ENCODE measurements around the gene PDE4B.

Gene PDE4B

GRCh38 chr1:65882076-65882475, 89.4 kb downstream of the PDE4B start:
- DNase-seq (ENCODE audit: low read depth in 2 of 2), result no peak

- DNase-seq (ENCODE audit: low read depth in 2 of 2), result no peak
These were observed 96.7 kb downstream of the PDE4B start for GRCh38 chr1:65889441-65889840.

DNA sequence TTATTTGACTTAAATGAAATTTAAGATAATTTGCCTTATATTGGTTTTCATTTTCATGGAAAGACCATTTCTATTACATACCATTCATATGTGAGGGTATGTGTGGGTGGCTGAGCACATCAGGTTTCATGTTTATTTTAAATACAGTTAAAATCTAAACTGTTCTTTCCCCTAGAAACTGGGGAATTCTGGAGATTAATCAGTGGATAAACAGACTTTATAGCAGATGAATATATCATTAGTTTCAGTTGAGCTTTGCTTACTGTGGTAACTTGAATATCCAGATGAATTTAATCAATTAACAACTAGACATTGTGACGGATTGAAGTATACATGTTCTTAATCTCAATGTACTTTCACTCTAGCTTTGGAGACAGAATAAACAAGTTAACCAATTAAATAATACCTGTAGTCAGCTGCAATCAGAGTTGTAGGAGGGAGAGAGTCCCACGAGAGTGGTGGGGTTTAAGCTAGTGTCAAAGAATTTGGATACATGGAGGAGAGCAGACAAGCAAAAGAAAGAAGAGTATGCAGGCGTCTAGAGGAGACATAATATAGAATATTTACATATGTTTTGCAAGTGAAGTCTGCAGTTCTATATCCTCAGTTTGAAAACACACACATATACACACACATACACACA, 97.6 kb downstream of the PDE4B start:
- DNase-seq (ENCODE audit: low read depth in 2 of 2), result no peak

- DNase-seq (ENCODE audit: low read depth in 2 of 2), result no peak
These were observed 102.3 kb downstream of the PDE4B start for GRCh38 chr1:65894738-65895605.

GRCh38 chr1:65896721-65897120, 104.0 kb downstream of the PDE4B start:
- DNase-seq (ENCODE audit: low read depth in 2 of 2), result no peak

- no peak for DNase-seq (ENCODE audit: low read depth in 2 of 2)
These were observed 104.8 kb downstream of the PDE4B start for GRCh38 chr1:65897485-65897884.

- no peak for DNase-seq (ENCODE audit: low read depth in 2 of 2)
These were observed 112.0 kb downstream of the PDE4B start for GRCh38 chr1:65904681-65905083.

GRCh38 chr1:65910432-65910831, 117.7 kb downstream of the PDE4B start:
- DNase-seq (ENCODE audit: low read depth in 2 of 2), result no peak

DNA sequence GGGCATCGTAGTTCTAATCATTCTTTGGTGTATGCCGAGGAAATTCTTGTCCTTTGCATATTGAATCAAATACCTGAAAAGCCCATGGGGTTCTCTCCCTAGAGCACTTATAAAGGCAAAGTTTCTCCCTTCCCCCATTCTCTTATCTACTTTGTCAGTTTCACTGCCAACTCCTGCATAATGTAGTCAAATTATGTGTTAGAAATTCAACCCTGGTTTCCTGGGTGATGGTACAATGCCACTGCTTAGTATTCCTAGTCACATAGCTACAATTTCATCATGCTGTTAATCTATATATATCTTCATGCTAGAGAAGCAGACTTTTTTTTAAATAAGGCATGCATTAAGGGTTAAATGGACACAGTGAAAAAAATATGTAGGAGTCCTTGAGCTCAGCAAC, 119.0 kb downstream of the PDE4B start:
- no peak for DNase-seq (ENCODE audit: low read depth in 2 of 2)

- no peak for DNase-seq (ENCODE audit: low read depth in 2 of 2)
These were observed 125.9 kb downstream of the PDE4B start for GRCh38 chr1:65918564-65918963.

DNA sequence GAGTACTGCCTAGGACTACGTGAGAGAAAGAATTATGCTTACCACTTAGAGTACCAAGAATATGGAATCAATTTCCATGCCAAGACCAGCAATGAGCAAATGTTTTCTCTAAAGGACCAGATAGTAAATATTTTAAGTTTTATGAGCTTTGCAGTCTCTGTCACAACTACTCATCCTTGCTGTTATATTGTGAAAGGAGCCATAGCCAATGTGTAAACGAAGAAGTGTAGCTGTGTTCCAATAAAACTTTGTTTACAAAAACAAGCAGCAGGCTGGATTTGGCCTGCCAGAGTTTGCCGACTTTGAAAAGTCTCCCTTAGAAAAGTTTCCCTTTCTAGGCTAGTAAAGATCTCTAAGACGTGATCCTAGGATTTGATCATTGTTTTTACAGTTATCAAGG, 128.8 kb downstream of the PDE4B start:
- DNase-seq (ENCODE audit: low read depth in 2 of 2), result no peak

DNA sequence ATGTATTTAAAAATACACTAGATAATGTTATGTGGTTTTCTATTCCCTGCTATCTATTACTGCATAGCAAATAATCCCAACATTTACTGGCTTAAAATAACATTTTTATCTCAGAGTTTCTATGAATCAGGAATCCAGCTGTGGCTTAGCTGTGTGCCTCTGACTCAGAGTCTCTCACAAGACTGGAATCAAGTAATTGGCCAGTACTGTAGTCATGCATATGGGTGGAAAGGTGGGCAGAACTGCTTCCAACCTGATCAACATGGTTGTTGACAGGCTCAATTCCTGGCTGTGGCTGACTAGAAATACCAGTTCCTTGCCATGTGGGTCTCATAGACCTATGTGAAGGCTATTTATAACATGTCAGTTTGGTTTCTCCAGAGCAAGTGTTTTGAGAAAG, 131.8 kb downstream of the PDE4B start:
- no peak for DNase-seq (ENCODE audit: low read depth in 2 of 2)

GRCh38 chr1:65938506-65938905, 145.8 kb downstream of the PDE4B start:
- DNase-seq (ENCODE audit: low read depth in 2 of 2), result no peak

DNA sequence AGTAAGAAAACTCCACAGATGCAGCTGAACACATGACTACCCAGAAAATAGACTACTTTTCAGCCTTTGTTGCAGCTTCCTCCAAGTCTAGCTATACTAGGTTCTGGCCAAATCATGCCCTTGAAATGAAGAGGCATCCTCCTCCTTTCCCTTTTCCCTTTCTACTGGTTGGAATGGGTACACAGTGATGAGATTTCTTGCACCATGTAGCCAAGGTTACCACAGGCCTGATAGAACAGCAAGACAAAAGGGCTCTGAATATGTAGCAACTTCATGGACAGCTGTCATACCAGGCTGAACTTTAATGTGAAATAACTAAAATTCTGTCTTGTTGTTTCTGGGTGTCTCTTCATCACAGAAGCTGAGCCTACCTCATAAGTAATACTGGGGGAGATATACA, 146.5 kb downstream of the PDE4B start:
- no peak for DNase-seq (ENCODE audit: low read depth in 2 of 2)

- DNase-seq (ENCODE audit: low read depth in 2 of 2), result no peak
These were observed 146.9 kb downstream of the PDE4B start for GRCh38 chr1:65939636-65940035.

GRCh38 chr1:65940126-65940525, 147.4 kb downstream of the PDE4B start:
- DNase-seq (ENCODE audit: low read depth in 2 of 2), result no peak

DNA sequence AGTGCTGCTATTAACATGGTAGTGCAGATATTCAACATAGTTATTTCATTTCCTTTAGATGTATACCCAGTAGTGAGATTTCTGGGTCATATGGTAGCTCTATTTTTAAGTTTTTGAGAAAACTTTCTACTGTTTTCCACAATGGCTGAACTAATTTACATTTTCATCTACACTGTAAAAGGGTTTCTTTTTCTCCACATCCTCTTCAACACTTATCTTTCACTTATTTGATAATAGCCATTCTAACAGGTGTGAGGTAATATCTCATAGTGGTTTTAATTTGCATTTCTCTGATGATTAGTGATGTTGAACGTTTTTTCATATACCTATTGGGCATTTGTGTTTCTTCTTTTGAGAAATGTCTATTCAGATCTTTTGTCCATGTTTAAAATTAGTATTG, 149.8 kb downstream of the PDE4B start:
- DNase-seq (ENCODE audit: low read depth in 2 of 2), result no peak

DNA sequence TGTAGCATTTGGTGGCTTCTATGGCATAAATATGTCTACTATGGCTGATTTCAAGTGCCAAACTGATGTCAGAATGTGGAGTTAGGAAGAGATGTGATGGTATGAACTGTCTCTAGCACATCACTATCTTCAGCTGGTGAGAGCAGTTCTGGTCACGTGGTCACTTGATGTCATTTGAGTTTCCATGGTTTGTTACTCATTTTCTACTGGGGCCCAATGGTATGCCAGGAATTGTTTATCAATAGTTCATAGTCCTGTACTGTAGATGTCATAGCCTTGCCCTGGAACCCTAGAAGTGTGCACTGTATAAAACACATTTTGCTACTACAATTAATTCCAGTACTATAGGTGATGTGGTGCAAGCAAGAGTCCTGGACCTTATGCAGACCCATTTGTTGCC, 153.7 kb downstream of the PDE4B start:
- no peak for DNase-seq (ENCODE audit: low read depth in 2 of 2)

DNA sequence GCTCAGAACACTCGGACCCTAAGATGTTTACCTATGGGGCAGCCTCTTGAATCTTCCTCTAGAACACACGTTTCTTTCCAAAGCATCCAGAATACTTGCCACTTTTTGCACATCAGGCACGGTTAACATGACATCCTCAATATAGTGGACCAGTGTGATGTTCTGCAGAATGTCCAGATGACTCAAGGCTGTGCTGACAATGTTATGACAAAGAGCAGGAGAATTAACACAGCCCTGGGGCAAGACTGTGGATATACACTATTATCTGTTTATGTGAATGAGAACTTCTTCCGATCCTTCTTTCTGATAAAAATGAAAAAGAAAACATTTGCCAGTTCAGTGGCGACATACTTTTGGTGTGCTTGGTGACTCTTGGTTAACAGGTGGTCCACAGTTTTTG, 154.3 kb downstream of the PDE4B start:
- no peak for DNase-seq (ENCODE audit: low read depth in 2 of 2)

DNA sequence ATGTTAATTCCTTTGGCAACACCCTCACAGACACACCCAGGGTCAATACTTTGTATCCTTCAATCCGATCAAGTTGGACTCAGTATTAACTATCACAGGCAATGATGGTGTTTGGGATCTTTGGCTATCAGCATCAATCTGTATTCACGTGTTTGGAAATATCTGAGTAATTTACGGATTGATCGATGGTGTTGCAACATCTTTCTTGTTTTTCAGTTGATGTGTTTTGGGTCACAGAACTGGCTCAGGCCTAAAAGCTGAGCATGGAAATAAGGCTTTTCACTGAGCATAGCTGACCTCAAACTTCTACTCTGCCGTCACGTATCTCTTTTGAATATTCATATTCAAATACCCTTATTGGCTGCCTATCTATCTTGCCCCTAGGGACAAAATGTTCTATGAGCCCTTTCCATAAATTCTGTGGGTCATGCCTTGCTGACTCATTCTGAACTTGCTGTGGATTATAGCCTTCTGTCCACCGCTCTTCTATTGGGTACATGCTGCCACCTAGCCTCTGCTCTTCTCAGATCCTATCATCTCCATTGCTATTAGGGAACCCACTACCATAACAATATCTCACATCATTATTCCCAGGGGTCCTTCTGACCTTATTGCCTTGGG, 156.0 kb downstream of the PDE4B start:
- DNase-seq (ENCODE audit: low read depth in 2 of 2), result no peak

DNA sequence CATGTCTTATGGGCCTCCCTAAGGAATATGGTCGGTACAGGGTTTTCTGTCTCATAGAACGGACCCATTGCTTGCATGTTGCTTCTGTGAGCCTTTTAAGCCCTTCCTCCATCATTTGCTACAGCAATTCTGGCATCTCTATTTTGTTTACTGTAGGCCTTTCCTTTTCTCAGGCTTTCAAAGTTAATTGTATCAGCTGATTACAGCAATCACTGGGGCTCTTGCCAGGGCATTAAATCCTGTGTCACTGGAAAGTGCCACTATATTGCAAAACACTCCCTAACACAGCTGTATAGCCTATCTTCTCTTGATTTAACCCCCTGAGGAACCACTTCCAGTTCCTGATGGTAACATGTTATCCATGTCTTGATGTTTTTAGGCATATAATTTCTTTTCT, 156.5 kb downstream of the PDE4B start:
- no peak for DNase-seq (ENCODE audit: low read depth in 2 of 2)

DNA sequence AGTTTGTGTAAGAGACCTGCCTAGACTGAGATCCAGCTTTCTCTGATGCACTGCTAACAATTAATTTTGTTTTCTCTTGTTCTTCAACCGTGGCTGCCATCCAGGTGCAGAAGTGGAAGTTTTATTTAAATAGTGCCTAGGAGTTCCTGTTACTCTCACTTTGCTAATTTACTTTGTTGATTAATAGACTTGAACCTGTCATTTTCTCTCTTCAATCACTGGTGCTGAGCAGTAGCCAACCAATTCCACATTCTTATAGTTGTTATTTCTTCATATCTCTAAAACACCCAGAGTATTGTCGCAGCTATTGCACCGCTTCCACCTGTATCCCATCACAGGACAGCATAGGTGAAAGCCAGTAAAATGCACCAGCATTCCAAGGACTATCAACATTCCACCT, 157.2 kb downstream of the PDE4B start:
- DNase-seq (ENCODE audit: low read depth in 2 of 2), result no peak

DNA sequence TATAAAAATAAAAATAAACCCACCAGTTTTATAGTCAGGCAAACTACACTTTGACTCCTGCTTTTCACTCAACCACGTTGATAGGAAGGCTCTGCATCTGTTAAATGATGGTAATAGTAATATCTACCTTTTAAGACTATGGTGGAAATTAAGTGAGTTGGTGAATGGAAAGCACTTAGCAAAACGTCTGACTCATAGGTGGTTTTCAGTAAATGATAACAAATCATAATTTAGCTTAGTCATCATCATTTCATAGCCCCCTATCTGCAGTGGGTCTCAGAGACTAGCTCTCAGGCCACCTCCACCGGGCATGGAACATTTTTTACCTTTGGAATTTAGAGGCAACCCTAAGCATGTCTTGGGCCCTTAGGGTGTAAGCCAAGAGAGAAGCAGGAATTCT, 160.0 kb downstream of the PDE4B start:
- no peak for DNase-seq (ENCODE audit: low read depth in 2 of 2)

Measured in stimulated activated CD8-positive, alpha-beta memory T cell treated with anti-CD3 and anti-CD28 coated beads, Interleukin-2, amount 100 ng/mL, for 1 hour (primary cell).